Body of pancreas (tissue), 4 donors: ENCODE data around the gene C1QC. TPM values are rescaled to one million over a fixed set of nuclear protein-coding genes. Genes with fewer than 3 reads are reported as not detected.

Source experiments
- ATAC-seq: fragments of 150-250 bp; one replicate; pipeline ENCODE4 v1.9.1; 2016
- DNase-seq, 4 donors: peaks; one replicate each; pipeline ENCODE4 v3.0.0-alpha.2; 2019
- H3K27ac ChIP-seq, 4 donors: fragments of 200-600 bp; sonication (generic); 1 replicate in 3 of 4; 2 replicates in 1 of 4; pipeline versions ENCODE4 v1.5.1 to v1.6.1; 2016 to 2019; ENCODE audit warnings: mild to moderate bottlenecking in 1 of 4, mixed read lengths in 1 of 4, moderate library complexity in 1 of 4
- H3K27me3 ChIP-seq, 2 donors: fragments of 200-600 bp; sonication (generic); one replicate each; pipeline ENCODE4 v1.6.0; 2016; ENCODE audit warnings: mild to moderate bottlenecking in 1 of 2
- H3K36me3 ChIP-seq, 2 donors: fragments of 200-600 bp; sonication (generic); replicated peaks in 1 of 2; 2 replicates each; pipeline ENCODE4 v1.5.1; 2016; ENCODE audit warnings: low read depth in 2 of 2; ENCODE audit not compliant: insufficient read depth in 1 of 2
- H3K4me1 ChIP-seq: fragments of 200-600 bp; sonication (generic); one replicate; pipeline ENCODE4 v1.6.0; 2016
- H3K4me3 ChIP-seq, 2 donors: fragments of 200-600 bp; sonication (generic); 1 replicate in 1 of 2; 2 replicates in 1 of 2; pipeline ENCODE4 v1.5.1; 2016 to 2019
- H3K9me3 ChIP-seq, 3 donors: fragments of 200-600 bp; sonication (generic); 1 replicate in 2 of 3; 2 replicates in 1 of 3; pipeline ENCODE4 v1.5.1; 2016
- CTCF ChIP-seq, 7 experiments: fragments of 450-650 bp in 4 of 7; fragments of 200-600 bp in 3 of 7; sonication (generic) in 3 of 7; IDR thresholded peaks; one replicate each; pipeline ENCODE4 v1.5.1; 2016 to 2019; ENCODE audit warnings: antibody characterized with exemption in 7 of 7
- POLR2A ChIP-seq, 3 donors: fragments of 450-650 bp; IDR thresholded peaks; one replicate each; pipeline ENCODE4 v1.6.1; 2016; ENCODE audit warnings: antibody characterized with exemption in 3 of 3, mild to moderate bottlenecking in 2 of 3
- WGBS, 2 donors: methylation state at CpG; one replicate each; pipeline ENCODE4 v1.1.5; 2017; 5-methylcytosine and 5-hydroxymethylcytosine counted together
- intact Hi-C: fragments of 100-400 bp; cut with DNase I; formaldehyde crosslinking; loops from one replicate; pipeline ENCODE4 v1.15.1; 2023
- total RNA-seq, 2 donors: library from RNA; depleted of rRNA; stranded (reverse); fragments of >200 nt; gene quantifications; one replicate each; pipeline ENCODE4 v1.1.0, GENCODE V29; 2016

C1QC gene
- total RNA-seq, 2 donors from 2014 or later: 54.7 to 103 TPM

GRCh38 chr1:22611530-22611947 is 31.9 kb upstream of the C1QC start:
- Histone ChIP-seq H3K4me1 (no peaks in the 10 kb centered on the region), H3K27ac (no peak overlapping the region), H3K36me3 (no peaks in the 10 kb centered on the region), H3K4me3 (no peak overlapping the region), H3K27me3 (peaks cover 0 to 6% of the 10 kb centered on the region in 2 donors), H3K9me3 (no peaks in the 10 kb centered on the region)
- intact Hi-C loops: no loop called here
- ATAC-seq: no peak
- WGBS, 2 donors: 16 to 18% methylated on average over 5 to 7 of the region's 7 CpGs
- peak; percentile 38 to 58 (median 42) for DNase-seq
- TF ChIP-seq POLR2A (IDR thresholded peaks at IDR 0.05): no peak
- no peak for TF ChIP-seq CTCF (IDR thresholded peaks at IDR 0.05)

GRCh38 chr1:22612671-22613571 is 30.5 kb upstream of the C1QC start:
- H3K27me3 ChIP-seq: peaks cover 0 to 6% of the 10 kb centered on the region in 2 donors
- H3K4me1 ChIP-seq: no peaks in the 10 kb centered on the region
- ATAC-seq: no peak
- H3K36me3 ChIP-seq: no peaks in the 10 kb centered on the region
- WGBS, 2 donors: 36 to 39% methylated on average over 12 of the region's 12 CpGs
- no peaks in the 10 kb centered on the region for H3K9me3 ChIP-seq
- intact Hi-C loops: no loop called here
- TF ChIP-seq POLR2A (IDR thresholded peaks at IDR 0.05): no peak
- TF ChIP-seq CTCF (IDR thresholded peaks at IDR 0.05): no peak
- H3K27ac ChIP-seq: no peak overlapping the region
- DNase-seq: no peak
- H3K4me3 ChIP-seq: no peak overlapping the region

GRCh38 chr1:22613572-22613918 is 29.9 kb upstream of the C1QC start:
- no peak for ATAC-seq
- TF ChIP-seq POLR2A (IDR thresholded peaks at IDR 0.05): no peak
- Histone ChIP-seq H3K27me3 (peaks cover 0 to 6% of the 10 kb centered on the region in 2 donors), H3K9me3 (no peaks in the 10 kb centered on the region), H3K27ac (no peak overlapping the region), H3K4me3 (no peak overlapping the region), H3K4me1 (no peaks in the 10 kb centered on the region), H3K36me3 (no peaks in the 10 kb centered on the region)
- DNase-seq: no peak
- WGBS, 2 donors: 49 to 72% methylated on average over 4 to 5 of the region's 5 CpGs
- intact Hi-C loops: no loop called here

- ATAC-seq (no peak), DNase-seq (no peak)
- no peaks in the 10 kb centered on the region for H3K36me3 ChIP-seq
- no peaks in the 10 kb centered on the region for H3K9me3 ChIP-seq
- H3K27ac ChIP-seq: no peak overlapping the region
- peaks cover 0 to 6% of the 10 kb centered on the region in 2 donors for H3K27me3 ChIP-seq
- TF ChIP-seq CTCF (IDR thresholded peaks at IDR 0.05): no peak
- intact Hi-C loops: no loop called here
- H3K4me1 ChIP-seq: no peaks in the 10 kb centered on the region
- no peak overlapping the region for H3K4me3 ChIP-seq
- WGBS, 2 donors: 42 to 43% methylated on average over 6 to 11 of the region's 12 CpGs
Measured at GRCh38 chr1:22613951-22614350, 29.5 kb upstream of the C1QC start.

- no peak for DNase-seq
- H3K36me3 ChIP-seq: no peaks in the 10 kb centered on the region
- peaks cover 0 to 6% of the 10 kb centered on the region in 2 donors for H3K27me3 ChIP-seq
- no peak for TF ChIP-seq CTCF (IDR thresholded peaks at IDR 0.05)
- no peak for TF ChIP-seq POLR2A (IDR thresholded peaks at IDR 0.05)
- no peak overlapping the region for H3K4me3 ChIP-seq
- H3K27ac ChIP-seq: no peak overlapping the region
- H3K4me1 ChIP-seq: no peaks in the 10 kb centered on the region
- no peak for ATAC-seq
- no peaks in the 10 kb centered on the region for H3K9me3 ChIP-seq
- intact Hi-C loops: no loop called here
- 49 to 73% methylated on average over 2 of the region's 2 CpGs for WGBS, 2 donors
Measured at GRCh38 chr1:22615886-22616285, 27.5 kb upstream of the C1QC start.
